ENCODE measurements around the gene KMT2B.

KMT2B gene

DNA sequence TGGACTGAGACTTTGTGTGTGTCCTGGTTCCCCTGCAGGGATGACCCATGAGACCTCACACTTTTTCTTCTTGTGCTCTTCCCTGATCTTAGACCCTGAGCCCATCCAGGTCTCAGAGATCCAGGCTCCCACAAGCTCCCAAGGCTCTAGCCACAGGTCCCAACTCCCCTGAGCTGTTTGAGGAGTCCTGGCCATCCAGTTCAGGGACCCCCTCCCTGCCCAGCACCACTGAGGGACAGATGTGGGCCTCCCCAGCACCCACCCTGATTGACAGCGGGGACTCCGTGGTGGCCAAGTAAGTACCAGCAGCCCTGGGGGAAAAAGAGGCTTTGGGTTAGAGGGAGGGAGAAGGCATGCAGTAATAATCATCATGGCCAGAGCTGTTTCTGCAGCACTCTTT, 41.9 kb downstream of the KMT2B start:
- no peaks in the 10 kb centered on the region for H3K36me3 ChIP-seq (ENCODE audit: control insufficient read depth, insufficient read depth, low read length)
- H3K9ac ChIP-seq, result no peak overlapping the region
- no peaks in the 10 kb centered on the region for H3K27me3 ChIP-seq (ENCODE audit: control insufficient read depth, insufficient read depth, low read length)
- H3K4me2 ChIP-seq (ENCODE audit: low read length), result no peak overlapping the region
- no peak overlapping the region for H3K27ac ChIP-seq
- peaks cover 10% of the 10 kb centered on the region for H3K4me1 ChIP-seq
- H3K79me2 ChIP-seq, result peaks cover 12% of the 10 kb centered on the region
- TF ChIP-seq, protein P1, sequence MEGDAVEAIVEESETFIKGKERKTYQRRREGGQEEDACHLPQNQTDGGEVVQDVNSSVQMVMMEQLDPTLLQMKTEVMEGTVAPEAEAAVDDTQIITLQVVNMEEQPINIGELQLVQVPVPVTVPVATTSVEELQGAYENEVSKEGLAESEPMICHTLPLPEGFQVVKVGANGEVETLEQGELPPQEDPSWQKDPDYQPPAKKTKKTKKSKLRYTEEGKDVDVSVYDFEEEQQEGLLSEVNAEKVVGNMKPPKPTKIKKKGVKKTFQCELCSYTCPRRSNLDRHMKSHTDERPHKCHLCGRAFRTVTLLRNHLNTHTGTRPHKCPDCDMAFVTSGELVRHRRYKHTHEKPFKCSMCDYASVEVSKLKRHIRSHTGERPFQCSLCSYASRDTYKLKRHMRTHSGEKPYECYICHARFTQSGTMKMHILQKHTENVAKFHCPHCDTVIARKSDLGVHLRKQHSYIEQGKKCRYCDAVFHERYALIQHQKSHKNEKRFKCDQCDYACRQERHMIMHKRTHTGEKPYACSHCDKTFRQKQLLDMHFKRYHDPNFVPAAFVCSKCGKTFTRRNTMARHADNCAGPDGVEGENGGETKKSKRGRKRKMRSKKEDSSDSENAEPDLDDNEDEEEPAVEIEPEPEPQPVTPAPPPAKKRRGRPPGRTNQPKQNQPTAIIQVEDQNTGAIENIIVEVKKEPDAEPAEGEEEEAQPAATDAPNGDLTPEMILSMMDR (IDR thresholded peaks at IDR 0.05), result no peak
- no peaks in the 10 kb centered on the region for H3K9me3 ChIP-seq (ENCODE audit: control insufficient read depth, low read length)
- no peak overlapping the region for H2AFZ ChIP-seq
- H3K4me3 ChIP-seq (ENCODE audit: low read depth, low read length), result no peak overlapping the region

DNA sequence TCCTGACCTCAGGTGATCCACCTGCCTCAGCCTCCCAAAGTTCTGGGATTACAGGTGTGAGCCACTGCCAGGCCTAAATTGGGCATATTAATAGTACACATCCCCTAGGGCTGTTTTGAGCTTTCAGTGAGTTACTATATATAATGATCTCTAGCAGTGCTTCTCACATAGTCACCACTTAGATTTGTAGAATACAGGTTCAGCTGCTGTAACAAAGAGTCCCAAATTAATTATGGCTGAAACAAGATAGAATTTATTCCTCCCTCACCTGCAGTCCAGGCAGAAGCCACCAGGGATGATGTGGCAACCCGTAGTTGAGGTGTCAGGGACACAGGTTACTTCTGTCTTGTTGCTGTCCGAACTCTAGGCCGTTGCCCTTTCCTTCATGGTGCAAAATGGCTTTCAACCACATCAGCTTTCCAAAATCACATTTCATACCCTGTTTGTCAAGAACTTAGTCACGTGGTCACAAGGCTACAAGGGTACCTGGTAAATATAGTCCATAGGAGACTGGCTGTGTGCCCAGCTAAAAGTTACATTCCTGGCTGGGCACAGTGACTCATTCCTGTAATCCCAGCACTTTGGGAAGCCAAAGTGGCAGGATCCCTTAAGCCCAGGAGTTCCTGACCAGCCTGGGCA, 43.0 kb downstream of the KMT2B start:
- no peaks in the 10 kb centered on the region for H3K9me3 ChIP-seq (ENCODE audit: control insufficient read depth, low read length)
- H3K36me3 ChIP-seq (ENCODE audit: control insufficient read depth, insufficient read depth, low read length), result no peaks in the 10 kb centered on the region
- no peak overlapping the region for H2AFZ ChIP-seq
- no peak overlapping the region for H3K9ac ChIP-seq
- TF ChIP-seq, protein P1 (IDR thresholded peaks at IDR 0.05), result no peak
- H3K4me2 ChIP-seq (ENCODE audit: low read length), result no peak overlapping the region
- H3K27ac ChIP-seq, result no peak overlapping the region
- no peaks in the 10 kb centered on the region for H3K27me3 ChIP-seq (ENCODE audit: control insufficient read depth, insufficient read depth, low read length)
- no peak overlapping the region for H3K4me3 ChIP-seq (ENCODE audit: low read depth, low read length)
- peaks cover 12% of the 10 kb centered on the region for H3K79me2 ChIP-seq
- H3K4me1 ChIP-seq, result peaks cover 10% of the 10 kb centered on the region

DNA sequence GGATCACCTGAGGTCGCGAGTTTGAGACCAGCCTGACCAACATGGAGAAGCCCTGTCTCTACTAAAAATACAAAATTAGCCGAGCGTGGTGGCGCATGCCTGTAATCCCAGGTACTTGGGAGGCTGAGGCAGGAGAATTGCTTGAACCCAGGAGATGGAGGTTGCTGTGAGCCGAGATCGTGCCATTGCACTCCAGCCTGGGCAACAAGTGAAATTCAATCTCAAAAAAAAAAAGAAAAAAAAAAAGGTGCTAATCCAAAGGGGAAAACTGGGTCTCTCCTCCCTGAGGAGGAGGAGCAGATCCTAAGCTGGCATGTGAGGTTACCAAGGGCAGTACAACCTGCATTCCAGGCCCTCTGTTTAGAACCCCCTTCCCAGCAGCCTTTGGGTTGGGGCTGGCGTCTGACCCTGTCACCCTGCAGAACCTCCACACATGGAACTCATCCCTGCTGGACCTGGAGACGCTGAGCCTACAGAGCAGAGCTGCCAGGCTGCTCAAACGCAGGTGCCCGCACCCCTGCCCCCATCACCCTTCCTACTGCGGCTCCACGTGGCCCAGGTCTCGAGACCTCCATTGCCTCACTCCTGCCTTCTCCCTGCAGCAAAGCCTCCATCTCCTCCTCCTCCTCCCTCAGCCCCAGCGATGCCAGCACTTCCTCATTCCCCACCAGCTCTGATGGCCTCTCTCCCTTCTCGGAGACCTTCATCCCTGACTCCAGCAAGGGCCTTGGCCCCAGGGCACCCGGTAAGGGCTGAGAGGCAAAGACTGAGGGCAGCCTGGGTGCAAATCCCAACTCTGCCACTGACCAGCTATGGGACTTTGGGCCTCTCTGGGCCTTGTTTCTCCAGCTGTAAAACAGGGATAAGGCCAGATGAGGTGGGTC, 46.9 kb downstream of the KMT2B start:
- TF ChIP-seq, protein P1 (IDR thresholded peaks at IDR 0.05), result no peak
- no peak overlapping the region for H3K4me2 ChIP-seq (ENCODE audit: low read length)
- no peak overlapping the region for H3K4me3 ChIP-seq (ENCODE audit: low read depth, low read length)
- no peaks in the 10 kb centered on the region for H3K9me3 ChIP-seq (ENCODE audit: control insufficient read depth, low read length)
- no peaks in the 10 kb centered on the region for H3K36me3 ChIP-seq (ENCODE audit: control insufficient read depth, insufficient read depth, low read length)
- H3K9ac ChIP-seq, result no peak overlapping the region
- H2AFZ ChIP-seq, result no peak overlapping the region
- peaks cover 16% of the 10 kb centered on the region for H3K4me1 ChIP-seq
- H3K79me2 ChIP-seq, result peaks cover 4% of the 10 kb centered on the region
- no peaks in the 10 kb centered on the region for H3K27me3 ChIP-seq (ENCODE audit: control insufficient read depth, insufficient read depth, low read length)
- H3K27ac ChIP-seq, result no peak overlapping the region

DNA sequence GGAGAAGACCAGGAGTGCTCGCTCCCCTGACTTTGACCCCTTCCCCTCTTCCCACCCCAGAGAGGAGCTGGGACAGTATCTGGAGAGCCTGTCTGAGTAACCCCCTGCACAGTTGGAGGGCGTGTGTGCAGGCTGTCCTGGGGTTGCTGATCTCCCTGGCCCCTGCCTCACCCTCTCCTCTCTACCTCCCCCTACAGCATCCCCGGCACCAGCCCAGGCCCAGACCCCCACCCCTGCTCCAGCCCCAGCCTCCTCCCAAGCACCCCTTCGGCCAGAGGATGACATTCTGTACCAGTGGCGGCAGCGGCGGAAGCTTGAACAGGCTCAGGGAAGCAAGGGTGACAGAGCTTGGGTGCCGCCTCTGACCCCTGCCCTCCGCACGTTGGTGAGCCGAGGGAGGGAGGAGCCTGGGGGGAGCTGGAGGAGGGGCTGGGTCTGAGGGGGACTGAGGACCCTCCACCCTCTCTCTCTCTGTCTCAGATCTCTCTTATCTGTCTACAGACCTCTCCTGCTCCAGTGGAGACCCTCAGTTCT, 48.8 kb downstream of the KMT2B start:
- H3K9ac ChIP-seq, result no peak overlapping the region

More for the DNA sequence above, 48.8 kb downstream of the KMT2B start:
- peak overlapping the region; percentile 90 for H3K27ac ChIP-seq
- no peaks in the 10 kb centered on the region for H3K79me2 ChIP-seq
- no peaks in the 10 kb centered on the region for H3K36me3 ChIP-seq (ENCODE audit: control insufficient read depth, insufficient read depth, low read length)
- peaks cover 16% of the 10 kb centered on the region for H3K4me1 ChIP-seq
- no peaks in the 10 kb centered on the region for H3K27me3 ChIP-seq (ENCODE audit: control insufficient read depth, insufficient read depth, low read length)
- no peak overlapping the region for H3K4me2 ChIP-seq (ENCODE audit: low read length)
- no peaks in the 10 kb centered on the region for H3K9me3 ChIP-seq (ENCODE audit: control insufficient read depth, low read length)
- no peak overlapping the region for H3K4me3 ChIP-seq (ENCODE audit: low read depth, low read length)
- TF ChIP-seq, protein P1 (IDR thresholded peaks at IDR 0.05), result no peak
- H2AFZ ChIP-seq, result no peak overlapping the region

All from parathyroid adenoma (tissue), 2 donors.